DOHH2 (cell line): Measurements from ENCODE around the gene PLCB4.

Experiments used
- H3F3A ChIP-seq: fragments of 200-600 bp; sonication (generic), shearing (Covaris generic); 2 replicates; pipeline ENCODE4 v1.6.0; 2016; ENCODE audit warnings: antibody characterized with exemption, mild to moderate bottlenecking; ENCODE audit not compliant: control insufficient read depth, insufficient read depth
- H3K27ac ChIP-seq: fragments of 200-600 bp; sonication (generic); 2 replicates; pipeline ENCODE4 v1.5.1; 2014; ENCODE audit warnings: low read depth, mild to moderate bottlenecking, low read length, moderate library complexity
- H3K27me3 ChIP-seq: fragments of 200-600 bp; sonication (generic); 2 replicates; pipeline ENCODE4 v1.6.1; 2014; ENCODE audit warnings: mild to moderate bottlenecking, low read length, mixed read lengths; ENCODE audit not compliant: control insufficient read depth
- H3K36me3 ChIP-seq: fragments of 200-600 bp; sonication (generic); 2 replicates; pipeline ENCODE4 v1.6.1; 2014; ENCODE audit warnings: mild to moderate bottlenecking, low read length, moderate library complexity, mixed read lengths; ENCODE audit not compliant: control insufficient read depth
- H3K4me1 ChIP-seq: fragments of 200-600 bp; sonication (generic); 2 replicates; pipeline ENCODE4 v1.6.1; 2014; ENCODE audit warnings: mild to moderate bottlenecking, low read length, mixed read lengths; ENCODE audit not compliant: control insufficient read depth
- H3K4me2 ChIP-seq: fragments of 200-600 bp; sonication (generic); 2 replicates; pipeline ENCODE4 v1.6.0; 2014; ENCODE audit warnings: mild to moderate bottlenecking, low read length, moderate library complexity
- H3K4me3 ChIP-seq: fragments of 200-600 bp; sonication (generic); 2 replicates; pipeline ENCODE4 v1.5.1; 2014; ENCODE audit warnings: mild to moderate bottlenecking, low read length, mixed read lengths
- H3K79me2 ChIP-seq: fragments of 200-600 bp; sonication (generic); 2 replicates; pipeline ENCODE4 v1.6.1; 2014; ENCODE audit warnings: mild to moderate bottlenecking, low read length, mixed read lengths; ENCODE audit not compliant: control insufficient read depth
- H3K9me2 ChIP-seq: fragments of 200-600 bp; sonication (generic); replicated peaks from 2 replicates; pipeline ENCODE4 v1.6.1; 2014; ENCODE audit warnings: mild to moderate bottlenecking, low read length, mixed read lengths; ENCODE audit not compliant: control insufficient read depth
- H3K9me3 ChIP-seq: fragments of 200-600 bp; sonication (generic); 2 replicates; pipeline ENCODE4 v1.6.1; 2014; ENCODE audit warnings: antibody characterized with exemption, low read length, mixed read lengths; ENCODE audit not compliant: control insufficient read depth, insufficient read depth
- H4K20me1 ChIP-seq: fragments of 200-600 bp; sonication (generic); 2 replicates; pipeline ENCODE4 v1.6.0; 2014; ENCODE audit warnings: low read depth, mild to moderate bottlenecking, antibody characterized with exemption, low read length, moderate library complexity; ENCODE audit not compliant: control insufficient read depth, insufficient read depth
- CTCF ChIP-seq: fragments of 200-600 bp; sonication (generic); IDR thresholded peaks from one replicate; pipeline ENCODE4 v1.5.1; 2014; ENCODE audit warnings: antibody characterized with exemption, mild to moderate bottlenecking, low read depth, low read length; ENCODE audit not compliant: poor library complexity, severe bottlenecking
- EZH2phosphoT487 ChIP-seq: fragments of 200-600 bp; sonication (generic); IDR thresholded peaks from 2 replicates; pipeline ENCODE4 v1.6.1; 2017; ENCODE audit warnings: borderline replicate concordance, mild to moderate bottlenecking, antibody characterized with exemption, low read length, moderate library complexity, mixed read lengths

Gene PLCB4

GRCh38 chr20:9137001-9137400 lies 68.1 kb downstream of the PLCB4 start:
- H3K79me2 ChIP-seq = no peaks in the 10 kb centered on the region
- no peaks in the 10 kb centered on the region for H3K9me3 ChIP-seq
- no peak overlapping the region for H3K4me3 ChIP-seq
- H3K27me3 ChIP-seq = no peaks in the 10 kb centered on the region
- TF ChIP-seq CTCF (no peak), EZH2phosphoT487 (no peak)
- no peaks in the 10 kb centered on the region for H4K20me1 ChIP-seq
- H3K4me1 ChIP-seq = no peaks in the 10 kb centered on the region
- no peak overlapping the region for H3K4me2 ChIP-seq
- no peak overlapping the region for H3K27ac ChIP-seq
- H3K36me3 ChIP-seq = no peaks in the 10 kb centered on the region
- H3F3A ChIP-seq = no peaks in the 10 kb centered on the region
- H3K9me2 ChIP-seq = no peaks in the 10 kb centered on the region

- Histone ChIP-seq H3K4me2 (no peak overlapping the region), H3K27ac (no peak overlapping the region), H3K9me3 (no peaks in the 10 kb centered on the region), H3K36me3 (no peaks in the 10 kb centered on the region), H3K9me2 (no peaks in the 10 kb centered on the region), H3K79me2 (no peaks in the 10 kb centered on the region), H3F3A (no peaks in the 10 kb centered on the region), H4K20me1 (no peaks in the 10 kb centered on the region), H3K27me3 (no peaks in the 10 kb centered on the region), H3K4me1 (no peaks in the 10 kb centered on the region), H3K4me3 (no peak overlapping the region)
- no peak for TF ChIP-seq EZH2phosphoT487
- no peak for TF ChIP-seq CTCF
These were observed 70.4 kb downstream of the PLCB4 start for GRCh38 chr20:9139106-9139833.

- TF ChIP-seq CTCF (no peak), EZH2phosphoT487 (no peak)
- Histone ChIP-seq H3K27me3 (no peaks in the 10 kb centered on the region), H3K79me2 (no peaks in the 10 kb centered on the region), H3K9me3 (no peaks in the 10 kb centered on the region), H3F3A (no peaks in the 10 kb centered on the region), H3K27ac (no peak overlapping the region), H4K20me1 (no peaks in the 10 kb centered on the region), H3K4me1 (no peaks in the 10 kb centered on the region), H3K36me3 (no peaks in the 10 kb centered on the region), H3K9me2 (no peaks in the 10 kb centered on the region), H3K4me2 (no peak overlapping the region), H3K4me3 (no peak overlapping the region)
These were observed 71.4 kb downstream of the PLCB4 start for GRCh38 chr20:9140162-9140760.
